Suprapubic skin (tissue), 4 donors: ENCODE data around the gene PRPS2. TPM values are rescaled to one million over a fixed set of nuclear protein-coding genes. Genes with fewer than 3 reads are reported as not detected.

Experiments used
- DNase-seq, 2 donors: peaks; one replicate each; pipeline ENCODE4 v3.0.0-alpha.2; 2019; ENCODE audit warnings: low spot score in 2 of 2
- H3K27ac ChIP-seq: fragments of 200-600 bp; sonication (generic); one replicate; pipeline ENCODE4 v1.5.1; 2019
- H3K27me3 ChIP-seq: fragments of 200-600 bp; sonication (generic); one replicate; pipeline ENCODE4 v1.5.1; 2019
- H3K36me3 ChIP-seq: fragments of 200-600 bp; sonication (generic); one replicate; pipeline ENCODE4 v1.5.1; 2019
- H3K4me1 ChIP-seq: fragments of 200-600 bp; sonication (generic); one replicate; pipeline ENCODE4 v1.5.1; 2019
- H3K4me3 ChIP-seq: fragments of 200-600 bp; sonication (generic); one replicate; pipeline ENCODE4 v1.5.1; 2019; ENCODE audit warnings: mild to moderate bottlenecking
- H3K9me3 ChIP-seq: fragments of 200-600 bp; sonication (generic); one replicate; pipeline ENCODE4 v1.5.1; 2019
- EP300 ChIP-seq: sonication (generic); formaldehyde crosslinking; IDR thresholded peaks from one replicate; pipeline ENCODE4 v1.6.1; 2017; ENCODE audit warnings: antibody characterized with exemption
- POLR2A ChIP-seq, 2 donors: fragments of 450-650 bp; IDR thresholded peaks; one replicate each; pipeline ENCODE4 v1.6.1; 2017; ENCODE audit warnings: antibody characterized with exemption in 2 of 2, mild to moderate bottlenecking in 2 of 2, moderate library complexity in 2 of 2
- POLR2AphosphoS5 ChIP-seq, 3 donors: sonication (generic); formaldehyde crosslinking; IDR thresholded peaks; one replicate each; pipeline ENCODE4 v1.6.1; 2017; ENCODE audit warnings: antibody characterized with exemption in 3 of 3
- WGBS: methylation state at CpG from one replicate; pipeline ENCODE4 v1.1.5; 2018; 5-methylcytosine and 5-hydroxymethylcytosine counted together
- total RNA-seq, 4 donors: library from RNA; depleted of rRNA; stranded (reverse); fragments of >200 nt; gene quantifications; one replicate each; pipeline ENCODE4 v1.1.0, GENCODE V29; 2016
- TF ChIP-seq, protein P1 (sequence below), 2 donors: fragments of 200-600 bp in 1 of 2; fragments of 450-650 bp in 1 of 2; sonication (generic) in 1 of 2; IDR thresholded peaks; one replicate each; pipeline ENCODE4 v1.5.1; 2016 to 2019; ENCODE audit warnings: antibody characterized with exemption in 2 of 2, mild to moderate bottlenecking in 1 of 2, moderate library complexity in 1 of 2

The PRPS2 gene
- total RNA-seq, 4 donors from 2014 or later = 48.2 to 119 (median 70.1) TPM

- no peak overlapping the region for H3K4me3 ChIP-seq
- no peaks in the 10 kb centered on the region for H3K4me1 ChIP-seq
- H3K27ac ChIP-seq = no peak overlapping the region
- H3K36me3 ChIP-seq = peaks cover 16% of the 10 kb centered on the region
- no peak for DNase-seq
- 79% methylated on average over 7 of the region's 7 CpGs for WGBS
- TF ChIP-seq POLR2A (IDR thresholded peaks at IDR 0.05) = no peak
- TF ChIP-seq, protein P1, sequence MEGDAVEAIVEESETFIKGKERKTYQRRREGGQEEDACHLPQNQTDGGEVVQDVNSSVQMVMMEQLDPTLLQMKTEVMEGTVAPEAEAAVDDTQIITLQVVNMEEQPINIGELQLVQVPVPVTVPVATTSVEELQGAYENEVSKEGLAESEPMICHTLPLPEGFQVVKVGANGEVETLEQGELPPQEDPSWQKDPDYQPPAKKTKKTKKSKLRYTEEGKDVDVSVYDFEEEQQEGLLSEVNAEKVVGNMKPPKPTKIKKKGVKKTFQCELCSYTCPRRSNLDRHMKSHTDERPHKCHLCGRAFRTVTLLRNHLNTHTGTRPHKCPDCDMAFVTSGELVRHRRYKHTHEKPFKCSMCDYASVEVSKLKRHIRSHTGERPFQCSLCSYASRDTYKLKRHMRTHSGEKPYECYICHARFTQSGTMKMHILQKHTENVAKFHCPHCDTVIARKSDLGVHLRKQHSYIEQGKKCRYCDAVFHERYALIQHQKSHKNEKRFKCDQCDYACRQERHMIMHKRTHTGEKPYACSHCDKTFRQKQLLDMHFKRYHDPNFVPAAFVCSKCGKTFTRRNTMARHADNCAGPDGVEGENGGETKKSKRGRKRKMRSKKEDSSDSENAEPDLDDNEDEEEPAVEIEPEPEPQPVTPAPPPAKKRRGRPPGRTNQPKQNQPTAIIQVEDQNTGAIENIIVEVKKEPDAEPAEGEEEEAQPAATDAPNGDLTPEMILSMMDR (IDR thresholded peaks at IDR 0.05) = no peak
- TF ChIP-seq POLR2AphosphoS5 (IDR thresholded peaks at IDR 0.05) = no peak
- TF ChIP-seq EP300 = no peak
- H3K9me3 ChIP-seq = no peaks in the 10 kb centered on the region
- no peaks in the 10 kb centered on the region for H3K27me3 ChIP-seq
These were observed 29.5 kb downstream of the PRPS2 start for GRCh38 chrX:12820737-12821136.

GRCh38 chrX:12824944-12825343, 33.7 kb downstream of the PRPS2 start:
- no peak overlapping the region for H3K4me3 ChIP-seq
- 79% methylated on average over 9 of the region's 9 CpGs for WGBS
- no peaks in the 10 kb centered on the region for H3K27me3 ChIP-seq
- H3K4me1 ChIP-seq = no peaks in the 10 kb centered on the region
- H3K36me3 ChIP-seq = peaks cover 16% of the 10 kb centered on the region
- TF ChIP-seq POLR2AphosphoS5 (IDR thresholded peaks at IDR 0.05) (no peak), EP300 (no peak), POLR2A (IDR thresholded peaks at IDR 0.05) (no peak)
- TF ChIP-seq, protein P1 (IDR thresholded peaks at IDR 0.05) = no peak
- H3K27ac ChIP-seq = no peak overlapping the region
- DNase-seq = no peak
- H3K9me3 ChIP-seq = no peaks in the 10 kb centered on the region

DNA sequence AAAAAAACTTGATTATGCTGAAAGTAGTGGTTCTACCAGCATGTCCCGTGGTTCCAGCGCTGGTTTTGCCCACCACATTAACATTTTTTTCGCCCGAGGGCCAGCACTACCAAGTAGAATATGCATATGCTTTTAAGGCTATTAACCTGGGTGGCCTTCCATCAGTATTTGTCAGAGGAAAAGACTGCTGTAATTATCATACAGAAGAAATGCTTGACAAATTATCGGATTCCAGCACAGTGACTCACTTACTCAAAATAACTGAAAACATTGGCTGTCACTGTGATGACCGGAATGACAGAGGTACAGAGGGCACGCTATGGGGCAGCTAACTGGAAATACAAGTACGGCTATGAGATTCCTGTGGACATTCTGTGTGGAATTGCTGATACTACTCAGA, 34.6 kb downstream of the PRPS2 start:
- Histone ChIP-seq H3K4me1 (no peaks in the 10 kb centered on the region), H3K27me3 (no peaks in the 10 kb centered on the region), H3K27ac (no peak overlapping the region), H3K36me3 (peaks cover 10% of the 10 kb centered on the region), H3K9me3 (no peaks in the 10 kb centered on the region), H3K4me3 (no peak overlapping the region)
- no peak for DNase-seq
- TF ChIP-seq POLR2A (IDR thresholded peaks at IDR 0.05) = no peak
- TF ChIP-seq, protein P1 (IDR thresholded peaks at IDR 0.05) = no peak
- TF ChIP-seq POLR2AphosphoS5 (IDR thresholded peaks at IDR 0.05) = no peak
- no peak for TF ChIP-seq EP300
- 90% methylated on average over 8 of the region's 8 CpGs for WGBS

DNA sequence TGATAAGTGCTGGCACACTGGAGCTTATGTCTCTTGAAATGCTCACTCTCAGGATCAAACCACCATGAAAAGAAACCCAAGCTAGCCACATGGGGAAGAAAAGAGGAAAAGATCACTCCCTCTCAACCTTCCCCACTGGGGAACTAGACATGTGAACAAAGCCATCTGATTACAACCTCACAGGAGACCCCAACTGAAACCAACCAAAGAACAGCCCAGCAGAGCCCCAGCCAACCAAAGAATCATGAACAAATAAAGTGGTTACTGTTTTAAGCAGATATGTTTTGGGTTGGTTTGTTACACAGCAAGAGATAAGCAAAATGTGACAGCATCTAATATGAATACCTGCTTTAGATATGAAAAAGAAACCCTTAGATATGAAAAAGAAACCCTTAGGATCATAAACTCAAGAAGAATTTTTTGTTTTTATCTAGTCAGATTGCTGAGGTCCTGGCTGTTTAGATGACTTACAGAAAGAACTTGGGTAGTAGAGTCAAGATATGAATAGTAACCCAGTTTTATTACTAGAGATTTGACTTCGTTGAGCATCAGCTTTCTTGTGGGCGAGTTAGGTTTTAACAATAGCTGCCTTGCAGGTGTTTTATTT, 52.0 kb downstream of the PRPS2 start:
- no peaks in the 10 kb centered on the region for H3K9me3 ChIP-seq
- no peak for DNase-seq
- 73% methylated on average over 2 of the region's 2 CpGs for whole genome bisulfite sequencing
- H3K36me3 ChIP-seq = no peaks in the 10 kb centered on the region
- H3K4me3 ChIP-seq = no peak overlapping the region
- no peak for TF ChIP-seq EP300
- TF ChIP-seq, protein P1 (IDR thresholded peaks at IDR 0.05) = no peak
- no peak for TF ChIP-seq POLR2AphosphoS5 (IDR thresholded peaks at IDR 0.05)
- no peak for TF ChIP-seq POLR2A (IDR thresholded peaks at IDR 0.05)
- no peaks in the 10 kb centered on the region for H3K27me3 ChIP-seq
- H3K4me1 ChIP-seq = no peaks in the 10 kb centered on the region
- H3K27ac ChIP-seq = no peak overlapping the region

DNA sequence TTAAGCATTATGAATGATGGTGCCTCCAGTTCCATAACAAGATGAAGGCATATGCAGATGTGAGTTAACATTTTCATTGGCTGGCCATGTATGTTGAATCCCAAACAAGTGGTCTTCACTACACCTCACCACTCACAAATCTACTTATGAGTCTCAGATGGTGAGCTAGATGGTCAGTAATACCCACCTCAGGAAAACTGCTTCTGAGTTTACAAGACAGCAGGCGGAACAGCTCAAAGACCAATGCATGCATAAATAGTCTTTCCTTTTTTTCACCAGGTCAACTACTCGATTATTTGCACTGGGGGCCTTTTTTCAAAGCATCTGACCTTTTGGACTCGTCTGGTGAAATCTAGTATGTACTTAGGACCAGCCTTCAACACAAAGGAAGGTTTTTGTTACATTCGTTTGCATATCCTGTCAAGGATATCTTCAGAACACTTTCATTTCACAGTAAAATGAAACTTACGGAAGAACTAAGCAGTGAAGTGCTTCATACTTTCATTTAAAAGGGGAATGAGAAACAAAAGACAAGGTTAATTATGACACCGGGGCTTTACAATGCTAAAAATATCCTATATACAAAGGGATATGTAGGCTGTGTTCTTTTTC, 52.6 kb downstream of the PRPS2 start:
- no peak overlapping the region for H3K4me3 ChIP-seq
- WGBS = 65% methylated on average over 6 of the region's 6 CpGs
- DNase-seq = no peak
- no peaks in the 10 kb centered on the region for H3K36me3 ChIP-seq
- H3K27ac ChIP-seq = no peak overlapping the region
- H3K27me3 ChIP-seq = no peaks in the 10 kb centered on the region
- no peaks in the 10 kb centered on the region for H3K4me1 ChIP-seq
- TF ChIP-seq POLR2AphosphoS5 (IDR thresholded peaks at IDR 0.05) (no peak), POLR2A (IDR thresholded peaks at IDR 0.05) (no peak), EP300 (no peak)
- TF ChIP-seq, protein P1 (IDR thresholded peaks at IDR 0.05) = no peak
- H3K9me3 ChIP-seq = no peaks in the 10 kb centered on the region
